Activated naive CD8-positive, alpha-beta T cell treated with anti-CD3 and anti-CD28 coated beads, Interleukin-2, amount 50 U/mL, for 24 hours (primary cell): ENCODE data around the gene ZCCHC4.
"Not testable (repeated sequence)": the region's sequence is repeated elsewhere in the genome, so short reads cannot be mapped to it uniquely, and the experiment has no call there.

ENCODE experiments used
- ATAC-seq: fragments of 150-1000 bp; cut with Tn5 transposase; one replicate; pipeline ENCODE4 v1.10.0; 2021
- DNase-seq: peaks from one replicate; pipeline ENCODE4 v3.0.0; 2021
- H3K27ac Mint-ChIP-seq: one replicate; pipeline ENCODE4 v1.8.0; 2021; ENCODE audit warnings: mild to moderate bottlenecking, mixed read lengths
- H3K27me3 Mint-ChIP-seq: one replicate; pipeline ENCODE4 v1.8.0; 2021; ENCODE audit warnings: mixed read lengths
- H3K36me3 Mint-ChIP-seq: one replicate; pipeline ENCODE4 v1.8.0; 2021; ENCODE audit warnings: low read depth, mixed read lengths
- H3K4me1 Mint-ChIP-seq: one replicate; pipeline ENCODE4 v1.8.0; 2021; ENCODE audit warnings: mixed read lengths
- H3K4me3 Mint-ChIP-seq: one replicate; pipeline ENCODE4 v1.8.0; 2021; ENCODE audit warnings: mild to moderate bottlenecking, moderate library complexity, mixed read lengths
- H3K9me3 Mint-ChIP-seq: one replicate; pipeline ENCODE4 v1.8.0; 2021; ENCODE audit warnings: mixed read lengths

ZCCHC4 gene

DNA sequence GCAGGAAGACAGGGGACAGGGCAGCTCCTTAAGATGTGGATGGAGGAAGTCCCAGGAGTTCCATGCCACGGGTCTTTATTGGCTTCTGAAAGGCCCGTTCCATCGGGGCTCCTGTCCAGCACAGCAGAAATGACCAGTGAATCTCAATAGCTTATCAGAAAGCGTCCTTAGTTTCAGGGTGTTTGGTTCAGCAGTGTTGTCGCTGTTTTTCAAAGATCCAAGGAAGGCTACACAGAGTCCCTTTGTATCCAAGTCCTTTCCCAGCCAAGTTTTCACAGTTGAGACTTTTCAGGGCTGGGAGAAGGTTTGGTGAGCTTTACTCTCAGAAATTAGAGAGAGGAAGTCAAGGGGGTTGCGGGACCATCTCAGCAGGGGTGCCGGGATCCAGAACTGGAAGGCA, 5.0 kb upstream of the ZCCHC4 start:
- no peak for DNase-seq
- Mint-ChIP-seq H3K36me3 (no peaks in the 10 kb centered on the region), H3K9me3 (no peaks in the 10 kb centered on the region), H3K4me1 (peaks cover 12% of the 10 kb centered on the region), H3K27ac (no peak overlapping the region), H3K4me3 (no peak overlapping the region), H3K27me3 (peaks cover 7% of the 10 kb centered on the region)
- no peak for ATAC-seq

GRCh38 chr4:25308306-25308705, 4.3 kb upstream of the ZCCHC4 start:
- Mint-ChIP-seq H3K4me3 (no peak overlapping the region), H3K9me3 (no peaks in the 10 kb centered on the region), H3K27me3 (peaks cover 7% of the 10 kb centered on the region), H3K27ac (no peak overlapping the region), H3K36me3 (no peaks in the 10 kb centered on the region), H3K4me1 (peaks cover 16% of the 10 kb centered on the region)
- DNase-seq (no peak), ATAC-seq (no peak)

GRCh38 chr4:25308761-25309160, 3.8 kb upstream of the ZCCHC4 start:
- peaks cover 20% of the 10 kb centered on the region for H3K4me1 Mint-ChIP-seq

GRCh38 chr4:25310066-25310802, 2.3 kb upstream of the ZCCHC4 start:
- peaks cover 3% of the 10 kb centered on the region for H3K36me3 Mint-ChIP-seq
- ATAC-seq (no peak), DNase-seq (no peak)
- no peaks in the 10 kb centered on the region for H3K9me3 Mint-ChIP-seq
- peaks cover 7% of the 10 kb centered on the region for H3K27me3 Mint-ChIP-seq
- H3K4me1 Mint-ChIP-seq = peaks cover 26% of the 10 kb centered on the region
- no peak overlapping the region for H3K27ac Mint-ChIP-seq
- H3K4me3 Mint-ChIP-seq = no peak overlapping the region

More at GRCh38 chr4:25308761-25309160, 3.8 kb upstream of the ZCCHC4 start:
- Mint-ChIP-seq H3K9me3 (no peaks in the 10 kb centered on the region), H3K4me3 (no peak overlapping the region), H3K27ac (no peak overlapping the region), H3K36me3 (no peaks in the 10 kb centered on the region), H3K27me3 (peaks cover 7% of the 10 kb centered on the region)
- DNase-seq = no peak
- no peak for ATAC-seq

GRCh38 chr4:25310803-25311166, 1.8 kb upstream of the ZCCHC4 start:
- Mint-ChIP-seq H3K27ac (no peak overlapping the region), H3K4me3 (no peak overlapping the region), H3K36me3 (peaks cover 4% of the 10 kb centered on the region), H3K9me3 (no peaks in the 10 kb centered on the region), H3K4me1 (peaks cover 26% of the 10 kb centered on the region), H3K27me3 (peaks cover 7% of the 10 kb centered on the region)
- DNase-seq (no peak), ATAC-seq (no peak)

DNA sequence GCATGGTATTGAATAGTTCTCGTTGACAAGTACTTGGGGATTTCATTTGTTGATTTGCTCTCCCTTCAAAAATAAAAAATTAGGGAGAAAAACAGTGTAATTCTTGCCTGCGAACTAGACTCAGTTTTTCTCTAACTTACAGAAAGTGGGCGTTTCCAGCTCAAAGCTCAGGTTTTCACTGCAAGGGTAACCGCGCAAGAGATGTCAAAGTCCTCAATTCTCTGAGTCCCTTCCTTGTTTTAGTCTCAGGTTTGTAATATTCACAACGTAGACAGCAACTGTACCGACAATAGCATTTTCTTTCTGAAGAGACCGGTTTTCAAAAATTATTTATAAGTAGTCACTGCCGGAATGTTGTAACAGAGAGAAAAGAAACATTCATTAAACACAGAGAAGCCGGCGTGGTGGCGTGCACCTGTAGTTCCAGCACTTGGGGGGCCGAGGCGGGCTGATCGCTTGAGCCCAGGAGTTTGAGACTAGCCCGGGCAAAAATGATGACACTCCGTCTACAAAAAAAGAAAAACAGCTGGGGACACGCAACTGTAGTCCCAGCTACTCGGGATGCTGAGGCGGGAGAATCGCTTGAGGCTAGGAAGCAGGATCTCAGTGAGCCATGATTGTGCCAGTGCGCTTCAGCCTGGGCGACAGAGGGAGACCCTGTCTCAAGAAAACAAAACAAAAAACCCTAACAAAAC, 774 bp downstream of the ZCCHC4 start:
- H3K4me1 Mint-ChIP-seq = peaks cover 35% of the 10 kb centered on the region
- no peak for DNase-seq

GRCh38 chr4:25320336-25320735, 7.8 kb downstream of the ZCCHC4 start:
- peaks cover 34% of the 10 kb centered on the region for H3K36me3 Mint-ChIP-seq
- no peak for DNase-seq
- H3K27me3 Mint-ChIP-seq = no peaks in the 10 kb centered on the region
- peak; percentile 71 for ATAC-seq
- H3K4me1 Mint-ChIP-seq = peaks cover 37% of the 10 kb centered on the region
- H3K9me3 Mint-ChIP-seq = no peaks in the 10 kb centered on the region
- peak overlapping the region; percentile 97 for H3K27ac Mint-ChIP-seq
- H3K4me3 Mint-ChIP-seq = peak overlapping the region; percentile 43

More for the DNA sequence above, 774 bp downstream of the ZCCHC4 start:
- peak overlapping the region; percentile 97 for H3K4me3 Mint-ChIP-seq
- H3K9me3 Mint-ChIP-seq = no peaks in the 10 kb centered on the region
- H3K27me3 Mint-ChIP-seq = peaks cover 4% of the 10 kb centered on the region
- H3K36me3 Mint-ChIP-seq = peaks cover 17% of the 10 kb centered on the region
- peak overlapping the region; percentile 95 for H3K27ac Mint-ChIP-seq
- no peak for ATAC-seq

GRCh38 chr4:25320773-25321172, 8.2 kb downstream of the ZCCHC4 start:
- Mint-ChIP-seq H3K27ac (peak overlapping the region; percentile 97), H3K27me3 (no peaks in the 10 kb centered on the region), H3K9me3 (no peaks in the 10 kb centered on the region), H3K36me3 (peaks cover 33% of the 10 kb centered on the region), H3K4me1 (peaks cover 37% of the 10 kb centered on the region), H3K4me3 (peak overlapping the region; percentile 24)
- DNase-seq (no peak), ATAC-seq (peak; percentile 98)

DNA sequence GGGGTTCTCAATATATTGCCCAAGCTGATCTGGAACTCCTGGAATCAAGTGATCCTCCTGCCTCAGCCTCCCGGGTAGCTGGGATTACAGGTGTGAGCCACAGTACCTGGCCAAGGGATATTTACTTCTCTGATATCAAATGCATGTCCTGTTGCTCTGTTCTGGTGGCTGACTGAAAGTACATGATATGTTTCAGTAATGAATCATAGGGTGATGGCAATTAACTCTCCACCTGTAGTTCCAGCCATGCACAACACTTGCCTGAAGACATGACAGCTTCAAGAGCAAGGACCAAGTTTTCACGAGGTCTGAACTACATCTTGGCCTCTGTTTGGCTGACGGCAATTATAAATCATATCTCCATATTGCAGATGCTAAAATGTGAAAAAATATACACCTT, 9.1 kb downstream of the ZCCHC4 start:
- Mint-ChIP-seq H3K4me3 (no peak overlapping the region), H3K4me1 (peaks cover 35% of the 10 kb centered on the region), H3K27me3 (no peaks in the 10 kb centered on the region), H3K27ac (peak overlapping the region; percentile 97), H3K36me3 (peaks cover 27% of the 10 kb centered on the region), H3K9me3 (no peaks in the 10 kb centered on the region)
- ATAC-seq = peak; percentile 41
- no peak for DNase-seq

- not testable (repeated sequence) for ATAC-seq, H3K27ac Mint-ChIP-seq, H3K9me3 Mint-ChIP-seq, DNase-seq, H3K27me3 Mint-ChIP-seq, H3K4me3 Mint-ChIP-seq
- peaks cover 13% of the 10 kb centered on the region for H3K36me3 Mint-ChIP-seq
- peaks cover 21% of the 10 kb centered on the region for H3K4me1 Mint-ChIP-seq
Observed at GRCh38 chr4:25328463-25328862, 15.9 kb downstream of the ZCCHC4 start.

- no peak for DNase-seq
- ATAC-seq = no peak
- Mint-ChIP-seq H3K27ac (no peak overlapping the region), H3K27me3 (no peaks in the 10 kb centered on the region), H3K9me3 (no peaks in the 10 kb centered on the region), H3K36me3 (peaks cover 11% of the 10 kb centered on the region), H3K4me1 (peaks cover 21% of the 10 kb centered on the region), H3K4me3 (peak overlapping the region; percentile 70)
Observed at GRCh38 chr4:25330335-25330734, 17.8 kb downstream of the ZCCHC4 start.

GRCh38 chr4:25330905-25331808, 18.6 kb downstream of the ZCCHC4 start:
- Mint-ChIP-seq H3K27ac (peak overlapping the region; percentile 76), H3K4me1 (peaks cover 20% of the 10 kb centered on the region), H3K4me3 (peak overlapping the region; percentile 70), H3K36me3 (peaks cover 13% of the 10 kb centered on the region), H3K9me3 (no peaks in the 10 kb centered on the region), H3K27me3 (no peaks in the 10 kb centered on the region)
- peak; percentile 57 for ATAC-seq
- no peak for DNase-seq

GRCh38 chr4:25343671-25344070, 31.1 kb downstream of the ZCCHC4 start:
- Mint-ChIP-seq H3K27me3 (no peaks in the 10 kb centered on the region), H3K27ac (no peak overlapping the region), H3K36me3 (peaks cover 20% of the 10 kb centered on the region)

DNA sequence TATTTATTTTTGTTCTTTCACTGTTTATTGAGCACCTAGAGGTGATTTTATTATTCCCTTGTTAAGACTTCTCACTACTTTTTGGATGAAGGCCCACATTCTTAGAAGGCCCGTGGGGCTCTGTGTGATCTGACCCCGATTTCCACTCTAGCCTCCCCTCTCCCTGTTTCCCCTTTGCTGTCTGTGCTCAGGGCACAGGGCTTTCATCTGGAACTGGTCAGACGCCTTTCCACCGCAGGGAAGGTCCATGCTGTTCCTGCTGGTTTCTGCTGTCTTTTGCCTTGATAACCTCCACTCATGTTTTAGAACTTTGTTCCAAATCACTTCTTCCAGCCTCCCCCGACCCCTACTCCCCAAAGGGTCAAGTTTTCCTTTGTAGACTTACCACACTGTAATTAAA, 33.2 kb downstream of the ZCCHC4 start:
- no peak overlapping the region for H3K4me3 Mint-ChIP-seq
- H3K27ac Mint-ChIP-seq = no peak overlapping the region
- peaks cover 14% of the 10 kb centered on the region for H3K36me3 Mint-ChIP-seq
- peaks cover 12% of the 10 kb centered on the region for H3K4me1 Mint-ChIP-seq
- no peak for ATAC-seq
- no peaks in the 10 kb centered on the region for H3K27me3 Mint-ChIP-seq
- no peaks in the 10 kb centered on the region for H3K9me3 Mint-ChIP-seq
- DNase-seq = no peak

More at GRCh38 chr4:25343671-25344070, 31.1 kb downstream of the ZCCHC4 start:
- DNase-seq (no peak), ATAC-seq (no peak)
- Mint-ChIP-seq H3K9me3 (no peaks in the 10 kb centered on the region), H3K4me3 (no peak overlapping the region), H3K4me1 (peaks cover 12% of the 10 kb centered on the region)
